Hematopoietic multipotent progenitor cell treated with erythropoietin and hydrocortisone succinate and interleukin-3 and kit ligand, for 17 days (in vitro differentiated cells): Measurements from ENCODE around the gene TRANK1.
"Not testable (repeated sequence)": the region's sequence is repeated elsewhere in the genome, so short reads cannot be mapped to it uniquely, and the experiment has no call there.

ENCODE experiments used
- DNase-seq: peaks from one replicate; pipeline ENCODE4 v3.0.0-alpha.2; 2015; ENCODE audit warnings: low spot score

TRANK1 gene

DNA sequence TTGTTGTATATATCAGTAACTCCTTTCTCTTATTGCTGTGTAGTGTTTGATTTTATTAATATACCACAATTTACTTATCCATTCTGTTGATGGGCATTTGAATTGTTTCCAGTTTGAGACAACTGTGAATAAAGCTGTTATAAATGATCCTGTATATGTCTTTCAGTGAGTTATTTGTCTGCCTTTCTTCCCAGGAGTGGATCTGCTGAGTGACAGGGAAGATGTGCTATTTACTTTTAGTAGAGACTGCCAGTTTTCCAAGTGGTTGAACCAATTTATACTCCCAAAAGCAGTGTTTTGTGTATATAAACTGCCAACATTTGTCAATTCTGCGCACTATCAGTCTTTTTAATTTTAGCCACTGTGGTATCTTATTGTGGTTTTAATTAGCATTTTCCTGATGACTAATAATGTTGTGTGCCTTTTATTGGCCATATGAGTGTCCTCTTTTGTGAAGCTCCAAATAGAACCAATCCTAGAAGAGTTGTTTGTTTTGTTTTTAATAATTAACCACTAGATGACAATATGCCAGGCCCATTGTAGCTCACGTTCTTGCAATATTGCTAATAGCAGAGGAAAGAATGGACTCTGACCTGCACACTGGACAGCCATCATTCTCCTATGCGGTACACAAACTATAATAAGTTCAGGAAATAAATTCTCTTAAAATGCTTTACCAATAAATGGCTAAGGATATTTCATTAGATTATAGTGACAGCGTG, 25.3 kb downstream of the TRANK1 start:
- DNase-seq: no peak

- no peak for DNase-seq
These were observed 26.8 kb downstream of the TRANK1 start for GRCh38 chr3:36918050-36918449.

DNA sequence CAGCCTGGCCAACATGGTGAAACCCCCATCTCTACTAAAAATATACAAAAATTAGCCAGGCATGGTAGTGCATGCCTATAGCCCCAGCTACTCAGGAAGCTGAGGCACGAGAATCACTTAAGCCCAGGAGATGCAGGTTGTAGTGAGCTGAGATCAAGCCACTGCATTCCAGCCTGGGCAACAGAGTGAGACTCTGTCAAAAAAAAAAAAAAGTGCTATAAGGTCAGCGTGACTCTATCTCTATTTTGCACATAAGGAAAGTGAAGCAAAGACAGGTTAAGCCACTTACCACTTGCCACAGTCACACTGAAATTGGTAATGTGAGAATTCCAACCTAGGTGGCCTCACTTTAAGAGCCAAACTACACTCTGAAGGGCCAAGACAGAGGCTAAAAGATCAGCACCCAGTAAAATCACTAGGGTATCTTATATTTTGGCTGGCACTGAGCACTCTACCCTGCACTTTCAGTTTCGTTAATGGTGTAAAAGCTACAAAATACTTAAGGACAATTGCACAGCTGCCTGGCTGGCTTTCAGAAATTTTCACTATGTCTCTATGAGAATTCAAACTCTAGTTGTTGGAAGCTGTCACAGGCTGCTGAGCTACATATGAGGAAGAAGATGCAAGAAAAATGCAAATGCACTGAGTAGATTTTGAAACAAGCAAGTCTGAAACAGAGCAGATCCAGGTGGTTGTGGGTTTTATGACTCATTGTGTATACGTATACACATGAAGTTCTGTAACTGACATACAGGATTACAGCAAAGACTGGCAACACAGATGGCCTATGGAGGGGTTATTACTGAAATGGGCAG, 32.7 kb downstream of the TRANK1 start:
- DNase-seq: peak; percentile 59

DNA sequence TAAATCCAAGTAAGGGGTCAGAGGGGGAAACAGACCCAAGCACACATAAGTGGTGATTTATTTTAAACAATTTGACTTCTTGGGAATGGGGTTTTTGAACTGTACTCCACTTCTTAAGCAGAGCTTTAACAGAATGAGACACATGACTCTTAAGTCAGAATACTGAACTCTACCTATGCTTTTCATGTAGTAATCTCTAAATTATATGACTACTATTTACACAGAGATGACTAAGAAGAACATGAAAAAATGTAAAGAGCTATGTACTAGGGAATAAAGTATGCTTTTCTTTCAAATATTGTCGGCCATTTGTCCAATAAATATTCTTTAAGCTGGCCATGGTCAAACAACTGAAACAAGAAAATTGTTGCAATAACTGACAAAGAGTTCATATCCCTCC, 35.2 kb downstream of the TRANK1 start:
- DNase-seq: no peak

- DNase-seq: no peak
These were observed 35.7 kb downstream of the TRANK1 start for GRCh38 chr3:36909181-36909580.

DNA sequence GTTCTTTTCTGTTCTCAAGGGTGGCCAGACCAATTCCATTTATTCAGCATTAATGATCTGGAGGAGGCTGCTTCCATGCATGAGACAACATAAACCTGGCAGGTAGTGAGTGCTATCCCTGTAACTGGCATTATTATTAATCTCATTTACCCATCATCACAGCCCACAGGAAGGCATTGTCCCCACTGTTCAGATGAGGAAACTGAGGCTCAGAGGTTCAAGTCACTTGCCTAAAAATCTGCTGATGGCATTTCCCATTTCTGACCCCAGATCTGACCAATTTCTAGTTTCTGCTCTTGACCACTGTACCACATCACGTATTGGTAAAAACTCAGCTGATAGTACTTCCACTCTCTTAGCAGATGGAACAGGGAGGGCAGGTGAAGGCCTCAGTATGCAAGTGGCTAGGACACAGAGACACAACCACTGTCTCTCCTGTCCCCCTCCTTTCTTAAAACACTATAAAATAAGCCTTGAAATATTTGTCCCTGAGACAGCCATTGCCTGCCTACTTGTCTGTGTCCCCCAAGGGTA, 36.1 kb downstream of the TRANK1 start:
- no peak for DNase-seq

GRCh38 chr3:36907911-36908646, 36.8 kb downstream of the TRANK1 start:
- peak; percentile 76 for DNase-seq

GRCh38 chr3:36906504-36907149, 38.2 kb downstream of the TRANK1 start:
- no peak for DNase-seq

GRCh38 chr3:36905545-36905944, 39.3 kb downstream of the TRANK1 start:
- DNase-seq: no peak

DNA sequence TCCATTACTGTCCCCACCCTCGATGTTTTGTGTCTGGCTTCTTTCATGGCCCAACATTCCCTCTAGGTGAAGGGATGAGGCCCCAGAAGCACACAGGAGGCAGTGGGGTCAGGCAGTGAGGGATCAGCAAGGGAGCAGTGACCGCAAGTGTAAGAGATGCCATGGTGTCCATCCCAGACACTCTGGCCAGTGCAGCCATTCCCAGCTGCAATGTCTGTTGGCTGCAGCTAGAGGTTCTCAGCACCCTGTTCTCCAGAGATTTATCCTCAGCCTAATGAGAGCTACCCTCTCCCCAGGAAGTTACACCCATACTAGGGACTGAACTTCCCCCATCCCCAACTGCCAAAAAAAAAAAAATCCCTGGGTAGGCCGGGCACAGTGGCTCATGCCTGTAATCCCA, 40.2 kb downstream of the TRANK1 start:
- no peak for DNase-seq

DNA sequence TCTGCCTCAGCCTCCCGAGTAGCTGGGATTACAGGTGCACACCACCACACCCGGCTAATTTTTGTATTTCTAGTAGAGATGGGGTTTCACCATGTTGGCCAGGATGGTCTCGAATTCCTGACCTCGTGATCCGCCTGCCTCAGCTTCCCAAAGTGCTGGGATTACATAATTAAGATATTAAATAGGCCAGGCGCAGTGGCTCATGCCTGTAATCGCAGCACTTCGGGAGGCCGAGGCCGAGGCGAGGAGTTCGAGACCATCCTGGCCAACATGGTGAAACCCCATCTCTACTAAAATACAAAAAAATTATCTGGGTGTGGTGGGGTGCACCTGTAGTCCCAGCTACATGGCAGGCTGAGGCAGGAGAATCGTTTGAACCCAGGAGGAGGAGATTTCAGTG, 40.8 kb downstream of the TRANK1 start:
- DNase-seq: not testable (repeated sequence)

DNA sequence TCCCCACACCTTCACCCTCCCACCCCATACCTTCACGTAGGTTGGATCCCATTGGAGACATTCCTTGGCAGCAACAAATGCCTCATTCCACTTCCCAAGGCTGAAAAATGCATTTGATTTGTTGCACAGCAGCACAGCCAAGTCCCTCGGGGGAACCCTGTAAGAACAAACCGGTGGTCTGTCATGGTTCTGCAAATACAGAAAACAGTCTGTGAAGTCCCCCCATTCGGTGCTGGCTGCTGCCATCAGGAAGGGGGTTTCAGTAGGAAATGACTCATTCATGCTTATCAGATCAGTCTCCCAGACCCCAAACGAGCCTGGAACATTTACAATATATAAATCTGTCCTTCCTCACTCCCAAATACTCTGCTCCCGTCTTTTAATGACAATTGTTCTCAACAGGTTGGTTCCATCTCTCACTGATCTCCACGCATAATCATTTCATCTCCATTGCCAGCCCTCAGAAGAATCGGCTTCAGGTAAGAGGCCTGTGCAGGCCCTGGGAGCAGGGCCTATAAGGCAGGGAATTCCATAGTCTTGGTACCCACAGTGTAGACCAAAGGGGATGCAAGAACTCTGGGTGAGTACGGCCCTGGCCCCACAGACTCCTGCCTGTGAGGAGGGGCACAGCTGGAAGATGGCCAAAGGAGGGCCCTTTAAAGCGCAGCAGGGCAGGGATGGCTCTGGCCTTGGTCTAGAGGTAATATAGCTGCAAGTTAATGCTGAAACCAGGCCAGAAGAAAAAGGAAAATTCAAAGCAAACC, 41.6 kb downstream of the TRANK1 start:
- no peak for DNase-seq

DNA sequence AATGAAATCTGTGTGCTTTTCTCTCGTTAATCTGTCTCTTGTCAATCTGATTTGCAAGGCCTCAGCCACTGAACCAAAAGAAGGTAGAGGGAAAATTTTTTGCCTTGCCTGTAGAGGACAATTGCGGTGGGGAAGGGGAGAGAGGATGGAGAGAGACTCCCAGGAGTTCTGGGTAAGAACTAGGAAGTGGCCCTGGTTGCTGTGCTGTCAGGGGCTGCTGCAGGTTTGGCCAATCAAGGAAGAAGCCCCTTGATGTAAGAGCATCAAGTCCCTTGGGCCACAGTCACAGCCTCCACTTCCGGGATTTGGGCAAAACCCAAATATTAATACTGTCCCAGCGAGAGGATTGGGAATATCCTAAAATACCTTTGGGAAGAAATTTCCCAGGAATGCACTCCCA, 43.3 kb downstream of the TRANK1 start:
- no peak for DNase-seq

- DNase-seq: no peak
These were observed 44.1 kb downstream of the TRANK1 start for GRCh38 chr3:36900474-36901443.

GRCh38 chr3:36895496-36896409, 49.1 kb downstream of the TRANK1 start:
- DNase-seq: no peak

DNA sequence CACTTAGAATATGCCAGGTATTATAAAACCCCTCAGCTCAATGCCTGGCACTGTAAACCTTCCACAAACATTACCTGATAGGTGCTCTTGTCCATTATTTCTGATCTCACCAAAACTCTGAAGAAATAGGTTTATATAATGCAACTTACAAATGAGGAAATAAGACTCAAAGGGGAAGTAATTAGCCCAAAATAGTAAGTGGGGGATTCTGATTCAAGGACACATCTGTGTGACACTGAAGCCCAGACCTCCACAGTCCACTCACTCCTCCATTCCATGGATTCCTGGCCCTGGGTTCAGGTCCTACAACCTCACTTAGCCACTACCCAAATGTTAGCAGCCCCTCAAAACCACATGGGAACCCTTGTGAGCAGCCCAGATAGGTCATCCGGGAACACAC, 49.9 kb downstream of the TRANK1 start:
- DNase-seq: no peak

DNA sequence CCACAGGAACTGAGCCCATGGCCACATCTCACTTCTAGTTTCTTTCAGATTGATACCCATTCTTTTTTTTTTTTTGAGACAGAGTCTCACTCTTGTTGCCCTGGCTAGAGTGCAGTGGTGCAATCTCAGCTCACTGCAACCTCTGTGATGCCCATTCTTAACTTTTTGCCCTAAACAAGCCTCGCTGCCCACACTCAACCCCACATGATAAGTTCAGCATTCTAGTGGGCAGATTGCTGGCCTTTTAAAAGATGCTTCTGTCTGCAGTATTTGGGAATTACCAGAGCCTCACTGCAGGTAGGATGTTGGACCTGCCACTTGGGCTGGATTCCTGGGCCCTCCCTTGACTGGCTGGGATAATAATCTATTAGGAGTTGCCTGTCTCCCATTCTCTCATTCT, 51.0 kb downstream of the TRANK1 start:
- no peak for DNase-seq

DNA sequence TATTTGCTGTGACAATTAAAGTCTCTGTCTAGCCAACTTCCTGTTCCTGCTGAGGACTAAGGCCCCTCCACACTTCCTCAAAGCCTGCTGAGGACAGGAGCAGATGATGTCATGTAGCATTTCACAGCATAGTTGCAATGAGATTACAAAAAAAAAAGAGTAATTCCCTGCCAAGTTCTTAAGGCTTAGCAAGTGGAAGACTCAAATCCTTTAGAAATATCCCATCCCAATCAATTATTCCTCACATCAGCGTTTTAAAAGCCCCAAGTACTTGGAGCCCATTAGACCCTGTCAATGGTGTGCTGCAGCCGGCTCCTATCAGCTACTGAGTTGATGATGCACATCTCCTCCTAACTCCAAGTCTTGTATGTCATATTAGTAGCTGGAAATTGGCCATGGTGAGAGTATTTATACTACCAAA, 51.7 kb downstream of the TRANK1 start:
- no peak for DNase-seq
